Measurements from ENCODE around the gene U2AF1L4.

- TF ChIP-seq CTCF (IDR thresholded peaks at IDR 0.05; ENCODE audit: low read depth, low read length) (no peak), EZH2phosphoT487 (IDR thresholded peaks at IDR 0.05; ENCODE audit: low read depth) (no peak)
These were observed 14.5 kb upstream of the U2AF1L4 start for GRCh38 chr19:35759697-35760096.

Data from OCI-LY3 (cell line).